GM18499 (cell line): ENCODE results near the gene UBXN4.
"Not testable (repeated sequence)": the region's sequence is repeated elsewhere in the genome, so short reads cannot be mapped to it uniquely, and the experiment has no call there.

Experiments used
- ATAC-seq: cut with Tn5 transposase; IDR thresholded peaks from one replicate; pipeline ENCODE4 v1.9.1; 2021; ENCODE audit warnings: moderate number of reproducible peaks; ENCODE audit not compliant: insufficient read depth, unreplicated experiment

The UBXN4 gene

DNA sequence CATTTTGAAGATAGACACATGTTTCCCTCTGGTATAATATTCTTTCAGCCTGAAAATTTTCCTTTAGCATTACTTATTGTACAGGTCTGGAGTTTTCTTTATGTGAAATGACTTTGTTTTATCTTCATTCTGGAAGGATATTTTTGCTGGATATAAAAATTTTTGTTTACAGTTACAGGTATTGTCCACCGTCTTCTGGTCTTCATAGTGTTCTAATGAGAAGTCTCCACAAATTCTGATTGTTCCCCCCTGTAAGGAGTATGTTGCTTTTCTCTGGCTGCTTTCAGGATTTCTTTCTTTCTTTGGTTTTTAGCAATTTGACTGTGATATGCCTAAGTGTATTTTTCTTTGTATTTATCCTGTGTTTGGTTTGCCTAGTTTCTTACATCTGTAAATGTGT, 15.0 kb downstream of the UBXN4 start:
- ATAC-seq, result no peak

DNA sequence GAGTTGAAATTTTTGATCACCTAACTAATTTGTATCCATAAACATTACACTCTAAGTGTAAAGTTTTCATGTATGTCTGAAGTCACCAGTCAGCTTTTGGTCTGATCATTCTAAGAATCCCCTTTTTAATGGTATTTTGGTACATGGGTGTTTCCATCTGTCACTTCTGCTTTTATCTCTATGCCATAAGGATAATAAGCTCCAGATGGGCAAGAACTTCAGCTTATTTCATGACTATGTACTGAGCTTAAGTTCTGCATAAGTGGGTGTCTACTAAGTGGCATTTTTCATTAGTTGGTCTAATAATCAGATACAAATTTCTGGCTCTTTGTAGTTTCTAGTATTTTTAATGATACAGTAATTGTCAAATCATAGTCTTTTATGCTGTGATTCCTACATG, 20.4 kb downstream of the UBXN4 start:
- no peak for ATAC-seq

DNA sequence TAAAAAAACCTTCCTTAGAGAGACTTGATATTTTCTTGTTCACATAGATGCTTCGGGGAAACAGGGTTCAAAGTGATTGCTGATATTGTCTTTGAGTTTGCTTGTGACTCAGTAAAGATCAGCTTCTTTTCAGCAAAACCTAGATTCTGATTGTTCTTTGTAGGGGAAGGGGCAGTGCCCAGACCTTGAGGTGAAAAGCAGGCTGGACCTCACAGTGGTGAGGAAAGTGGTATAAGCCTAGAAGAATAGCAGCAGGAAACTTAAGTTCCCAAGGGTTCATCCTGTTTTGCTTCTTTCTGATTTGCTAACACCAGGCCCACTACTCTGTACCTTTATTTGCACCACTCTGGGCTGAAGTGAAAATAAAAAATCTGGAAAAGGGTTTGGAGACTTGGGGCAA, 20.9 kb downstream of the UBXN4 start:
- no peak for ATAC-seq

DNA sequence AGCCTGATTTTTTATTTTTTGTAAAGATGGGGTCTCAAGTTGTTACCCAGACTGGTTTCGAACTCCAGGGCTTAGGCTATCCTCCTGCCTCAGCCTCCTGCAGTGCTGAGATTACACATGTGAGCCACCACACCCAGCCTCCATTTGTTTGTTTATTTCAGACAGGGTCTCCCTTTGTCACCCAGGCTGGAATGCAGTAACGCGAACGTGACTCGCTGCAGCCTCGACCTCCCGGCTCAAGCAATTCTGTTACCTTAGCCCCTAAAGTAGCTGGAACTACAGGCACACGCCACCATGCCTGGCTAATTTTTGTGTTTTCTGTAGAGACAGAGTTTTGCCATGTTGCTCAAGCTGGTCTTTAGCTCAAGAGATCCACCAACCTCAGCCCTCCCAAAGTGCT, 27.2 kb downstream of the UBXN4 start:
- ATAC-seq, result no peak

DNA sequence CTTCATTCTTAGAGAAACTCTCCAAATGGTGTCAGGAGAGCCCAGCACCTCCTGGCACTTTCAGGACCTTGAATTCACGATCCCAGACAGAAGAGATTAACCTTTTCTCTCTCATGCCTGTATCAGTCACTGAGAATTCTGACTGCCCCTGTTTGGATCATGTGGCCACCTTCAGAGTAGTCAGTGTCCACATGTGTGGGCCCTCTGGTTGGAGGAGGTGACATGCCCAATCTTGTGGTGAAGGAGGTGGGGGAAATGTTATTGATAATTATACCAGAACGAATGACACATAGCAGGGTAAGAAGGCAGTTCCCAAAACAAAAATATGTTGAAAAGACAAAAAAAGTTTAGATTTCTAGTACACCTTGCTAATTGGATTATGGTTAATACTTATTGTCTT, 31.7 kb downstream of the UBXN4 start:
- no peak for ATAC-seq

DNA sequence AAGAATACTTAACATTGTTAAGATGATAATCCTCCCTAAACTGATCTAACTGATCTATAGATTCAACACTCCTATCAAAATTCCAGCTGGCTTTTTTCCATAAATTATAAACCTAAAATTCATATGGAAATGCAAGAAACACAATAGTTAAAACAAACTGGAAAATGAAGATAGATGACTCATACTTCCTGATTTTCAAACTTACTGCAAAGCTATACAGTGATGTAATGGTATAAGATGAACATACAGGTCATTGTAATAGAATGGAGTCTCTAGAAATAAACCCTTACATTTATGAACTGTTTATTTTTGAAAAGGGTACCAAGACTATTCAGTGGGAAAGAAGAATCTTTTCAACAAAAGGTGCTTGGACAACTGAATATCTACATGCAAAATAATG, 32.3 kb downstream of the UBXN4 start:
- no peak for ATAC-seq

DNA sequence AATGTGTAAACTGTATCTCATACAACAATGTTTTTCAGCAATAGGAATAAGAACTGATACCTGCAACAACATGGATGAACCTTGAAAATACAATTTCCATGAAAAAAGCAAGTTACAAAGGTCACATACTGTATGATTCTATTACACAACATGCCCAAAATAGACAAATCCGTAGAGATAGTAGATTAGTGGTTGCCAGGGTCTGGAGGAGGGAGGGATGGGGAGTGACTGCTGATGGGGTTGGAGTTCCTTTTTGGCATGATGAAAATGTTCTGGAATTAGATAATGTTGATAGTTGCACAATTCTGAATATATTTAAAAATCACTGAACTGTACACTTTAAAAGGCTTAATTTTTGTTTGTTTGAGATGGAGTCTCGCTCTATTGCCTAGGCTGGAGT, 33.8 kb downstream of the UBXN4 start:
- ATAC-seq, result no peak

DNA sequence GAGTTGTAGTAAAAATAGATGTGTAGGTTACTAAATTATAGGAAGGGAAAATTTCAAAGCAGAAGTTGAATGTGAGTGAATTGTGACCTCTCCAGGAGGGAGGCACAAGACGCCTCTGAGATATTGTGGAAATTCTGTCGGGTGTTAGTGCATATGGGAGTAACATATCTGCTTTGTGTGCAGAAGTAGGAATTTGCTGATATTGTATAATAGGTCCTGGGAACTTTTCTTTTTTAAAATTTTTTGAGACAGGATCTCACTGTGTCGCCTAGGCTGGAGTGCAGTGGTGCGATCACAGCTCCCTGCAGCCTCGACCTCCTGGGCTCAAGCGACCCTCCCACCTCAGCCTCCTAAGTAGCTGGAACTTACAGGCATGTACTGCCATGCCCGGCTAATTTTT, 34.7 kb downstream of the UBXN4 start:
- ATAC-seq, result no peak

DNA sequence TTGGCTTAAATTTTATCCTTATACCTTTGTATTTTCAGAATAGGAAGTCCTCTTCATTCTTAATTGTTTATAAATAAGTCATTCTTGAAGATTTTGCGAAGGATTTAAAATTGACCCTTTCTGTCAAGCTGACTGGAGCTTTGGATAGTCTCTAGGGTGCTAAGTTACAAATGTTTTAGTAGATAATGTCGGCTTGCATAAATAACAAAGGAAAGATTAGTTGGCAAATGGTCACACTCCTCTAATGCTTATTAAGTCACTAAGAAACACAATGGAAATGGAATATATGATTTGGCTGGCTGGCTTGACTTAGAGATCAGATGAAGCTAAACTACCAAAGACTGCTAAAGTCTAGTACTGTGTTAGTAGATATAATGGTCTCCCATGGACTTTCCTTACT, 40.6 kb downstream of the UBXN4 start:
- no peak for ATAC-seq

DNA sequence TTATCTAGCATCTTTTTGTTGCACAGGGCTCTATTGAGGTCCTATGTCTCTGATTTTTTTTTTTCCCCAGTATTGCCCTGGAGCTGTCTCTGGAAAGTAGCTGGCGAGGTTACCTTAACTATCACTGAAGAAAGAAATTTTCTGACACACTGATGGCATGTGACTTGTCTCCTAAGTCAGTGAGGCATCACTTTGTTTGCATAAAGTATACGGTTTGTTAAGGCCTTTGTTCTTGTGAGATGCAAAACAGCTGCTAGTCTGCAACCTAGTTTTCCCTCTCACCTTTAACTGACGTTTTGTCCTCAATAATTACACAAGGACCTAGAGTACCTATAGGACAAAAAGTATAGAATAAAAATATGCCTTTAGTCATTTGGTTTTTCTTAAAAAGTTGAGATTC, 41.8 kb downstream of the UBXN4 start:
- ATAC-seq, result peak; percentile 46

DNA sequence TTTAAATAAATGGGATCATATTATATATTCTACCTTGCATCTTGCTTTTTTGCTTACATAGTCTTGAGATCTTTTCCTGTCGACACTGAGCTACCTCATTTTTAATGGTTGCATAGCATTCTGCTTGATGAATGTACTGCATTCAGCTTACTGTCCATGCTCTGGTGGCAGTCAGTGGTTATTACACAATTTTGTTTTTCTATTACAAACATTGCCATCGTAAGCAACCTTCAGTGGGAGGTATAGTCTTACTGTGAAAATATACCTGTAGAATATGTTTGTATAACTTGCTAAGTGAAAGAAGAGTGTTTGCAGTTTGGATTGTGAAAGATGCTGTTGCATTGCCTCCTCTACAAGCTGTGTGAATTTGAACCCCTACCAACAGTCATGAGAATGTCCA, 43.4 kb downstream of the UBXN4 start:
- ATAC-seq, result no peak

DNA sequence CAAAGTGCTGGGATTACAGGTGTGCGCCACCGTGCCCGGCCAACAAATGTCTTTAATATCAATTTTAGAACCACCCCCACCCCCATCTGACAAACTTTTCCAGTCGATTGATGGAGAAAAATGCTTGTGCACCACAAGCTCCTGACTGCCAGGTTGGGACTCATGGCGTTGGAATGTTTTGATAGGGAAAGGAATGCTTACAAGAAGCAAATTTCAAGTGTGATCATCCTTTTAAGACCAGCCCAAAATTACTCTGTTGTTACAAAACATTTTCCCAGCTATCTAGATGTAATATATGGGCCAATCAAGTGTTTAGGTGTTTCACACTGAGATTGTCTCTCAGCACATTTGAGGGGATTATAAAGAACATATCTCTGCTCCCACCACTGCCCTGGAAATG, 45.2 kb downstream of the UBXN4 start:
- ATAC-seq, result no peak

DNA sequence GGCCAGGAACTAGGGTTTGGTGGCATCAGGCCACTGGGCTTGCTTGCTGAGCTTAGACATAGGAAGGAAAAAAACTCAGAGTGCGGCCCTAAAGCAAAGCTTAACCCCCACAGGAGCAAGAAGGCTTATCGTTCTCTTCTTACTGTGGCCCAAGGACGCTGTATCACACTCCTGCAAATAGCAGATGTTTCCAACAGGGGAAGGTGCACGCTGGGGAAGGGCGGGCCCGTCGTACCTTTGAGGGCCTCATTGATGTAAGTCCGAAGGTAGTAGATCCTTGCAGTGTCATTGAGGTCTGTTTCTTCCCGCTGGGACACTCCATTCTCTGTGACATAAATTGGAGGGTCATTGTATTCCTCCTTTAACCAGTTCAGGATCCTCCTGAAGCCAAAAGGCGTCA, 48.8 kb downstream of the UBXN4 start:
- no peak for ATAC-seq

DNA sequence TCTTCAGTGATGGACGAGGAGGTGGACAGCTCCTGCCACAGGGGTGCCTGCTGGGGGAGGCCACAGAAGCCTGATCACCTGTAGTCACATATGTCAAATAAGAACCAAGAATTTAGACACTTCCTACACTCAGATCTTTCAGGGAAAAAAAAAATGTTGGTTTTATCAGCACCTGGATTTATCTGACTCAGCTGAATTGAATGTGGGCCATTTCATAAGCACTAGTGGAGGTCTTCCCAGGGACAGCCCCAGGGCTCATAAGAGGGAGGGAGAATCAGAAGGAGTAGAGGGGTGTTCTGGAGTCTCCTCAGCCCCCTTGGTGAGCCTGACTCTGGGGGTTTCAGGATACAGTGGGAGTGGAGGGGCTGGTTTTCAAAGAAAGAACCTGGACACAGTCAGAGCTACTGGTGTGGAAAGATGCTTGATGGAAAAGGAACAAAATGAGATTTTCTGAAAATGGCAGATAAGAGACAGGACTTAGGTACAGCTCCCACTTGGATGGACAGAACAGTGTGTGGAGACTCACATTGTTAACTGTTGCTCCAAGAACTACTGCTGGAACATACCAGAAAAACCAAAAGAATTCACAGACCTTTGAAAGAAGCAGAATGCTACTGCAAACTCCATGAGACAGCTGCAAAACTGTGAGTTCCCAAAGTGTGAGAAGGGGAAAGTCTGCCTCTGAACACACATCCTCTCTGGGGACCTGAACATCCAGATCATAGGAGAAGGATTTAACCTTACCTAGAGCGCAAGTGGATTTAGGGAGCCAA, 49.9 kb downstream of the UBXN4 start:
- ATAC-seq, result no peak

DNA sequence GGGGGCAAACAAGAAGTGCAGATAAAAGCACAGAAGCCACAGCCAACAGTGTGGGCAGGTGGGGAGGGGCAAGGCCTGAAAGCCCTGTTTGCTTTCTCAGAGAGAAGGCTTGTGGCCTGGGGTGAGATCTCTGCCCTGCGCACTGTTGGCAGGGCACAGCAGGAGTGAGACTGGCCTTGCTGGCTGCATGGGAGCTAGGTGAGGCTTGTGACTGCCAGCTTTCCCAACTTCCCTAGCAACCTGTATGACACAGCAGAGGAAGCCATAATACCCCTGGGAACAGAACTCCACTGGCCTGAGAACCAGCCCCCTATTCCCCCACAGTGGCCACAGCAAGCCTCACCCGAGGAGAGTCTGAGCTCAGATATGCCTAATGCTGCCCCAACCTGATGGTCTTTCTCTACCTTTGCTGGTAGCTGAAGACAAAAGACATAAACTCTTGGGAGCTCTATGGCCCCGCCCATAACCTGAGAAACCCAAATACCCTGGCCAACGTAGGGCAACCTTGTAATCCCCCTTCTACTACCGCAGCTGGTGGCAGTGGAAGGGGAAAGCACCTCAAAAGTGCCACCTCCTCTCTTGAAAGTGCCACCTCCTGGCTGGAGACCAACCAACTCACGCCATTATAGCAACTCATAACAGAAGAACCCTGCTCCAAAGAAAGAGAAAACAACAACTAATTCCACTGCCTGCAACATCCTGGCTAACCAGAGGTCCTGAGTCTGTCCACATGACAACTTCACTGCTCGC, 50.9 kb downstream of the UBXN4 start:
- no peak for ATAC-seq

DNA sequence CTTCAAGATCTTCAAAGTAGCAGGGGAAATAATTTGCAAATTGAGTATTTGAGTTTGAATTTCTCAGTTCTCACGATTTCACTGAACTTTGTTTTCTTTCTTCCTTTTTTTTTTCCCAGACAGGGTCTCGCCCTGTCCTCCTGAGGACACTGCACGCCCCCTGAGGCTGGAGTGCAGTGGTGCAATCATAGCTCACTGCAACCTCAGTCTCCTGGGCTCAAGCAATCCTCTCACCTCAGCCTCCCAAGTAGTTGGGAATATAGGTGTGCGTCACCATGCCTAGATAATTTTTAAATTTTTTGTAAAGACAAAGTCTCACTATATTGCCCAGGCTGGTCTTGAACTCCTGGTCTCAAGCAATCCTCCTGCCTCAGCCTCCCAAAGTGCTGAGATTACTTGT, 54.0 kb downstream of the UBXN4 start:
- ATAC-seq, result not testable (repeated sequence)

DNA sequence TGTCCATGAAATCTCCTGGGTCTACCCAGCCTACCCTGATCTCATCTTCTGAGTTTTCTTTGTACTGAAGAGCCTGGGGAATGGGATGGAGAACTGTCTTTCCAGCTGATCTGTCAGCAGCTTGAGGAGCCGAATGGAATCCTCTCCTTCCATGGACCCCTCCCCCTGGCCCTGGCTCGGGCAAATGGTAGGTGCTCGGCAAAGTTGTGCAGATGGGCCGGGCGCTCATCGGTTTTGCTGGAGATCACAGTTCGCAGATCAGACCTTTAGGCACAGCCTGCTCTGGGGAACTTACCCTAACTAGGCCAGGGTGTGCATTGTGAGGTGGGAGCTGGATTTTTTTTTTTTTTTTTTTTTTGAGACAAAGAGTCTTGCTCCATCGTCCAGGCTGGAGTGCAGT, 55.0 kb downstream of the UBXN4 start:
- no peak for ATAC-seq

DNA sequence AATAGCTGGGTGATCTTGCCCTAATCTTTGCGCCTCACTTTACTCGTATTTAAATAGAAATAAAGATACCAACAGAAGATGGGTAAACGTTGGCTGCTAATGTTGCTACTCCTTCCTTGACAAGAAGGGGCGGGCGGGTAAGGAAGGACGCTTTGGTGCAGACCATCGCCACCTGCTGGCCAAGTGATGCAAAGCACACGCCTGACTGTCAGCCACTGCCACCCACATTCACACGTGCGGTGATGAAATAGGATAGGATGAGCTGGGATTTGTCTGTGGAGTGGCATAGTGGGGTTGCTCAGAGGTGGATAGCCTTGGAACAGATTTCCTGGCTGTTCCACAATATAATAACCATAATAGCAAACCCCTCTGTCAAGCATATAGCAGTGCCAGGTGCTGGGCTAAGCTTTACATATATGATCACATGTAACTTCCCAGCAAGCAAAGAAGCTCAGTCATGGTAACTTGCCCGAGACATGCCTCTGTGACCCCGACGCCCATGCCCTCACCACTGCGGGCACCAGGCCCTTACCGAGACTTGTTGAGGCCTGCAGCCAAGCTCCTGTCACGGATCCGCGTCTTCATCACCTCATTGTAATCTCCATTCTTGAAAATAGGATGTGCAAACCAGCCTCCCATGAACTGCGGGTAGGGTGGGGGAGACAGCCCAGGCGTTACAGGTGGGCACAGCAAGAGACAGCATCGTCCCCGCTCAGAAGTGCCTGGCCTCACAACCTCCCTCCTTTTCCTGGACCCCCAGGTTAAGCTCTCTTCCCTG, 56.0 kb downstream of the UBXN4 start:
- ATAC-seq, result no peak

DNA sequence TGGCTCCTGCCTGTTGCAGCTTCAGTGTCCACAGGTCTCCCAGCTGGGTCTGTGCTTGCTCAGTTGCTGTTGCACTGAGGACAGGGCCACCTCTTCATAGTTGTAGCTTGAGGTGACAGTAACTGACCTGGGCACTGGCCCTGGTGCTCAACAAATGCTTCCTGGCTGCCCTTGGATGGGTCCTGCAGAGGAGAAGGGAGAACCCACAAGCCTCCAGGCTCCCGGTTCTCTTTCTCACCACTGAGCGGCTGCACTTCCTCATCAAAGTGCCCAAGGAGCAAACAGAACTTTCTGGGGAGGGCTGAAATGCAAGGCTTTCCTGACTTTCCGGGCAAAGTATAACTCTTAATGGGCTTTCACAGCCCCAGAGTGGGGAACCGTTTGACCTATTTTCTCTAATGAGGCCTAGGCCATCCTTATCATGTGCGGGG, 56.6 kb downstream of the UBXN4 start:
- ATAC-seq, result no peak

DNA sequence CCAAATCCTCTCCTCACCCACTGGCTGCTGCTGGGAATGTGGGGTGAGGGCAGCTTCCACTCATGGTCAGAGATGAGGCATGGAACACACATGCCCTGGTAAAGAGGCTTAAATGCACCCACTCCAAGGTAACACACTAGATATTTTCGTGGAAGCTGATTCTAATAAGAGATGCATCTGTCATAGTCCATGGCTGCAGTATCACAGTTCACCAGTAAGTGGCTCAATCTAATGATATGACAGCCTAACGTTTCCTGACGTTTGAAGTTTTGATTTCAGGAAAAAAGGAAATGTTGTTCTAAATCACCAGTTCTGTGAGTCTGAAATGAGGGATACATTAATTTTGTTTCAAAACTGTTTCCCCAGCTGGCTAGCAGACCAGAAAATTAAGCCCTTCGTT, 57.1 kb downstream of the UBXN4 start:
- no peak for ATAC-seq

DNA sequence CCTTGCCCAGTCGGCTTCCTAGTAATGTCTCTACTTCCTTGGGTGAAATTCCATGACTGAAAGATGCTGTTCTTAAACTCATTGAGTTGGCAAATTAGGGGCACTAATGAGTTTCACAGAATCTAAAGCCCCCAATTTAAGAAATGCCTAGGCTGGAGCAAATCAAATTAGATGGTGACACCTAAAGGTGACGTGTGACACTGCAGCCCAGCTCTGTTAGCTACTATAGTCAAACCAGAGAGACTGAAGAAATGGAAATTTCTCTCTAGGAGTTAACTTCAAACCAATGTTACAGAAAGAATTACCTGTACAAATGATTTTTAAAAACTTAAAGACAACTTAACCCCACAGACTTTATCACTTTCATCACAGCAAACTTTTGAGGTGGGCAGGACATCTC, 58.1 kb downstream of the UBXN4 start:
- ATAC-seq, result no peak
